ENCODE data around the gene SCAMP2. TPM values are rescaled to one million over a fixed set of nuclear protein-coding genes. Genes with fewer than 3 reads are reported as not detected.
A peak's percentile ranks its signal among the peaks of the same experiment; 100 is the strongest.

SCAMP2 gene
- total RNA-seq, 4 donors from 2014 or later, result 46.3 to 122 (median 74.3) TPM

DNA sequence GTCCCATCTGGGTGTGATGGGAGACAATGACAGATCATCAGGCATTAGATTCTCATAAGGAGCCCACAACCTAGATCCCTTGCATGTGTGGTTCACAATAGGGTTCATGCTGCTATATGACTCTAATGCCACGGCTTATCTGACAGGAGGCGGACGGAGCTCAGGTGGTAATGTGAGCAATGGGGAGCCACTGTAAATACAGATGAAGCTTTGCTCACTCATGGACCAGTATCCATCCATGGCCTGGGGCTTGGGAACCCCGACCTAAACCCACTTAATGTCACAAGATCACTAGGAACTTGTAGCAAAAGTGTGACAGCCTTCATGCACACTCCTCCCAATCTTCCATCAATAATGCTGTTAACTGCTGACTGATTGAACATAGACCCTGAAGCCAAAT lies 35.5 kb upstream of the SCAMP2 start:
- TF ChIP-seq, protein P1, sequence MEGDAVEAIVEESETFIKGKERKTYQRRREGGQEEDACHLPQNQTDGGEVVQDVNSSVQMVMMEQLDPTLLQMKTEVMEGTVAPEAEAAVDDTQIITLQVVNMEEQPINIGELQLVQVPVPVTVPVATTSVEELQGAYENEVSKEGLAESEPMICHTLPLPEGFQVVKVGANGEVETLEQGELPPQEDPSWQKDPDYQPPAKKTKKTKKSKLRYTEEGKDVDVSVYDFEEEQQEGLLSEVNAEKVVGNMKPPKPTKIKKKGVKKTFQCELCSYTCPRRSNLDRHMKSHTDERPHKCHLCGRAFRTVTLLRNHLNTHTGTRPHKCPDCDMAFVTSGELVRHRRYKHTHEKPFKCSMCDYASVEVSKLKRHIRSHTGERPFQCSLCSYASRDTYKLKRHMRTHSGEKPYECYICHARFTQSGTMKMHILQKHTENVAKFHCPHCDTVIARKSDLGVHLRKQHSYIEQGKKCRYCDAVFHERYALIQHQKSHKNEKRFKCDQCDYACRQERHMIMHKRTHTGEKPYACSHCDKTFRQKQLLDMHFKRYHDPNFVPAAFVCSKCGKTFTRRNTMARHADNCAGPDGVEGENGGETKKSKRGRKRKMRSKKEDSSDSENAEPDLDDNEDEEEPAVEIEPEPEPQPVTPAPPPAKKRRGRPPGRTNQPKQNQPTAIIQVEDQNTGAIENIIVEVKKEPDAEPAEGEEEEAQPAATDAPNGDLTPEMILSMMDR (IDR thresholded peaks at IDR 0.05 in 4 of 5, conservative IDR thresholded peaks at IDR 0.05 in 1 of 5), result no peak
- no peak for TF ChIP-seq POLR2A (IDR thresholded peaks at IDR 0.05)
- peaks cover 12 to 17% of the 10 kb centered on the region in 2 donors for H3K4me1 ChIP-seq
- no peak for DNase-seq
- in situ Hi-C loops (cut with MboI; ENCODE audit: low sequenced_read_pairs in 4 of 4) (no loop called here), intact Hi-C loops (cut with DNase I; ENCODE audit: low total_unique reads) (no loop called here)
- H3K27ac ChIP-seq, result no peak overlapping the region
- H3K9me3 ChIP-seq, result no peaks in the 10 kb centered on the region
- no peak for ATAC-seq
- H3K27me3 ChIP-seq, result no peaks in the 10 kb centered on the region
- H3K4me3 ChIP-seq, result no peak overlapping the region
- H3K36me3 ChIP-seq, result peaks cover 0 to 35% of the 10 kb centered on the region in 2 donors

DNA sequence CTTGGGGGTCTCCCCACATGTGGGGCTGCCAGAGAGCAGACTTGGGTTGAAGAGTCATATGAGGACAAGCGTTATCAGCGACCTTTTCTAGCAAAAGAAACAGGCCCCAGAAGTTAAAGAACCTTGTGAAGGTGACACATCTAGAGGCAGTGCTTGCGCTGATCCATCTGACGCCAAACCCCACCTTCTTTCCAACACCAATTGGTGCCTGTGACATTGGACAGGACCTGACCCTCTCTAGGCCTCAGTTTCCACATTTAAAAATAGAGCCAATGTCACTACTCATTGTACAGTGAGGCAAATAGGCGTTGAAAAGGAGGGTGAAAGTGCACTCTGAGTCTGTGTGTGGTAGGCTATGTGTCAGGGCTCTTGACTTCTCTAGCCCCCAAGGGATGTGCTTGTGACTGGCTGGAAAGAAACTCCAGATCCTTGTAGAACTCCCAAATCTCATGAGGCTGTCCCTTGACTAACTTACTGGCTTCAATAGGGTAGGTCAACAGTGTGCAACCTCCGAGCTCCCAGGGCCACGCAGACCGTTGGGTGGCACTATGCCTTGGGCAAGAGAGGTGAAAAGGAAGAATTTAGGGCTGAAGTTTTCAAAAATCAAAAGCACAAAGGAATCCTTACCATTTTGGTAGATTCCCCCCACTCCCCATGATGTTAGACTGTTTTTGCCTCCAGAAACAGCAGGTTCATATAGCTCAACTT lies 34.2 kb upstream of the SCAMP2 start:
- H3K27ac ChIP-seq, result peak overlapping the region; percentile 84 to 96 (median 95)
- no peaks in the 10 kb centered on the region for H3K9me3 ChIP-seq
- no peaks in the 10 kb centered on the region for H3K27me3 ChIP-seq
- H3K4me3 ChIP-seq, result peak overlapping the region; percentile 62 to 100 (median 87)
- ATAC-seq (peak; percentile 50 to 55), DNase-seq (peak in 1 of 2 donors; percentile 48)
- intact Hi-C loops (cut with DNase I; ENCODE audit: low total_unique reads) (loop anchor here (2.0 kb wide), 1 partner anchor 65 kb away; the partner anchor contains the start of gene ULK3), in situ Hi-C loops (cut with MboI; ENCODE audit: low sequenced_read_pairs in 4 of 4) (no loop called here)
- no peak for TF ChIP-seq POLR2A (IDR thresholded peaks at IDR 0.05)
- peaks cover 0 to 38% of the 10 kb centered on the region in 2 donors for H3K36me3 ChIP-seq
- peaks cover 12 to 17% of the 10 kb centered on the region in 2 donors for H3K4me1 ChIP-seq

DNA sequence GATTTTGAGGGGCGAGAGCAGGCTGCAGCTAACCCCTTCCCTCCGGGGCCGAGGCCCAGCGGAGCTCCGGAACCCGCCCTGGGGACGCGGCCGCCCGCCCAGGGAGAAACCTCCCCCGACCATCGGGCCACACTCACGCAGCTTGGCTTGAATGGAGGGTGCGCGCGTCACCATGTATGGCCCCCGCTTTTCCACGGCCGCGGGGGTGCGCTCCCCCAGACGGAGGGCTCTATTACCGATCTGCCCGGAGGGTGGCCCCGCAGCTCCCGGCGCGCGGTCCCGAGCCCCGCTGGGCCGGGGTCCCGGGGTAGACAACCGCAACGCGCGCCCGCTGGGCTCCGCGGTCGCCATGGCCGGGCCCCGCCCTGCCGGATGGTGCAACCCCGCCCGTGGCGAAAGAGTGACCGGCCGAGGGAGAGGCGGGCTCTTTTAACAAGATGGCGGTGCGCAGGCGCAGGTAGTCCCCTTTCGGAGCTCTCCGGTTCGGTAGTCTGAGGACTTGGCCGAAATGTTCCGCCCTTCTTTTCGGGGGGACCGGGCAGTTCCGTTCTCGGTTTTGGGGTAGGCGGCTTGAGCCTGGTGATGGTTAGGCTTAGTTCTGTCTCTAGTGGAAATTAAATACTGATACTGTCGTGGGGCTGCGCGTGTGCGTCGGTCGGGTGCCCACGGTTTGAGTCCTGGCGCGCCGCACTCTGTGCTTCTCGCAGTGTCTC lies 33.4 kb upstream of the SCAMP2 start, which contains the start of gene FAM219B:
Gene FAM219B (minus strand): TSS at position 402 of the 713 bp plus-strand sequence. CDS start 51 bp downstream, at position 351.
- DNase-seq (peak; percentile 91), ATAC-seq (peak; percentile 91 to 95)
- Histone ChIP-seq H3K4me1 (peaks cover 12 to 23% of the 10 kb centered on the region in 2 donors), H3K27ac (peak within 1 kb of the TSS; percentile 84 to 96 (median 95)), H3K4me3 (peak within 1 kb of the TSS; percentile 62 to 100 (median 87)), H3K27me3 (no peaks in the 10 kb centered on the region), H3K36me3 (peaks cover 0 to 38% of the 10 kb centered on the region in 2 donors), H3K9me3 (no peaks in the 10 kb centered on the region)
- TF ChIP-seq, protein P1 (IDR thresholded peaks at IDR 0.05 in 4 of 5, conservative IDR thresholded peaks at IDR 0.05 in 1 of 5), result no peak
- TF ChIP-seq POLR2A (IDR thresholded peaks at IDR 0.05), result peak; percentile 90 to 95
- intact Hi-C loops (cut with DNase I; ENCODE audit: low total_unique reads) (loop anchor here (1.0 to 2.0 kb wide), 2 partner anchors 32 to 64 kb away; partner anchors contain the start of genes COX5A and ULK3), in situ Hi-C loops (cut with MboI; ENCODE audit: low sequenced_read_pairs in 4 of 4) (no loop called here)

DNA sequence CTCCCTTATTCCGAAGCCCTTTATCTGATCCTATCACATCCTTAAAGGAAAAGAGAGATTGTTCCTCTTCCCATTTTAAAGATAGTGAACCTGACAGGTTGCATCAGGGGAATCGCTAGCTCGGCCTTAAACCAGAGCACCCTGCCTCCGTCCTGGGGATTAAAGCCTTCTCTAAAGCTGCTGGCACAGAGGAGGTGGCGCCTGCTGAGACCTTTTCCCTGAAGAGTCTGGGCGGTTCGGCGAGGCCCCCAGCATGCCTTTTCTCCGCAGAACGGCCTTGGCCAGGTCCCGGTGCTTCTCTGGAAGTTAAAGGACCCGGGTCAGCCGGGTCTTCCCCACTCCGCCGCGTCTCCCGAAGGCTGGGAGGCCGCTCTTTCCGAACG lies 32.9 kb upstream of the SCAMP2 start:
- no peak for TF ChIP-seq POLR2A (IDR thresholded peaks at IDR 0.05)
- TF ChIP-seq, protein P1 (IDR thresholded peaks at IDR 0.05 in 4 of 5, conservative IDR thresholded peaks at IDR 0.05 in 1 of 5), result no peak
- ATAC-seq (peak; percentile 26 to 28), DNase-seq (no peak)
- Histone ChIP-seq H3K27ac (peak overlapping the region; percentile 84 to 96 (median 95)), H3K9me3 (no peaks in the 10 kb centered on the region), H3K36me3 (peaks cover 0 to 37% of the 10 kb centered on the region in 2 donors), H3K4me1 (peaks cover 16 to 28% of the 10 kb centered on the region in 2 donors), H3K27me3 (no peaks in the 10 kb centered on the region), H3K4me3 (peak overlapping the region; percentile 62 to 100 (median 87))
- in situ Hi-C loops (cut with MboI; ENCODE audit: low sequenced_read_pairs in 4 of 4) (no loop called here), intact Hi-C loops (cut with DNase I; ENCODE audit: low total_unique reads) (loop anchor here (1.0 to 2.0 kb wide), 2 partner anchors 32 to 63 kb away; partner anchors contain the start of genes COX5A and ULK3)

Measured in gastrocnemius medialis (tissue), 4 donors.